GM23338 (cell line): ENCODE data around the gene PSMB10. TPM values are rescaled to one million over a fixed set of nuclear protein-coding genes. Genes with fewer than 3 reads are reported as not detected.

Experiments
- ATAC-seq: fragments of 200-7000 bp; cut with Tn5 transposase; 3 replicates; pipeline ENCODE4 v1.9.1; 2020
- DNase-seq: peaks from one replicate; pipeline ENCODE4 v3.0.0-alpha.2; 2015; ENCODE audit warnings: low spot score
- H2AFZ ChIP-seq: fragments of 200-600 bp; sonication (generic); 2 replicates; pipeline ENCODE4 v1.8.0; 2016; ENCODE audit warnings: antibody characterized with exemption, mild to moderate bottlenecking, moderate library complexity
- H3F3A ChIP-seq: fragments of 200-600 bp; sonication (generic); replicated peaks from 2 replicates; pipeline ENCODE4 v1.8.0; 2017; ENCODE audit warnings: antibody characterized with exemption, mixed run types, low read depth
- H3K27ac ChIP-seq: fragments of 200-600 bp; sonication (generic); 2 replicates; pipeline ENCODE4 v1.6.1; 2016; ENCODE audit warnings: low read depth
- H3K27me3 ChIP-seq: fragments of 200-600 bp; sonication (generic); 2 replicates; pipeline ENCODE4 v1.8.0; 2016; ENCODE audit warnings: mild to moderate bottlenecking, mixed run types, moderate library complexity; ENCODE audit not compliant: insufficient read depth
- H3K36me3 ChIP-seq: fragments of 200-600 bp; sonication (generic); 2 replicates; pipeline ENCODE4 v1.8.0; 2016; ENCODE audit warnings: mild to moderate bottlenecking; ENCODE audit not compliant: insufficient read depth
- H3K4me1 ChIP-seq: fragments of 200-600 bp; sonication (generic); 2 replicates; pipeline ENCODE4 v1.8.0; 2016; ENCODE audit warnings: mild to moderate bottlenecking, moderate library complexity; ENCODE audit not compliant: insufficient read depth
- H3K4me2 ChIP-seq: fragments of 200-600 bp; sonication (generic); 2 replicates; pipeline ENCODE4 v1.7.1; 2017; ENCODE audit warnings: mixed run types
- H3K4me3 ChIP-seq: fragments of 200-600 bp; sonication (generic); 2 replicates; pipeline ENCODE4 v1.6.1; 2016; ENCODE audit warnings: mixed run types
- H3K79me2 ChIP-seq: fragments of 200-600 bp; sonication (generic); replicated peaks from 2 replicates; pipeline ENCODE4 v1.8.0; 2017; ENCODE audit warnings: mild to moderate bottlenecking; ENCODE audit not compliant: insufficient read depth
- H3K9me2 ChIP-seq: fragments of 200-600 bp; sonication (generic); 2 replicates; pipeline ENCODE4 v1.8.0; 2017; ENCODE audit not compliant: insufficient read depth
- H4K20me1 ChIP-seq: fragments of 200-600 bp; sonication (generic); replicated peaks from 2 replicates; pipeline ENCODE4 v1.8.0; 2017; ENCODE audit warnings: mild to moderate bottlenecking; ENCODE audit not compliant: insufficient read depth
- H3K27ac Mint-ChIP-seq: 2 replicates; pipeline ENCODE4 v1.8.0; 2020; ENCODE audit warnings: inconsistent platforms, mild to moderate bottlenecking, moderate library complexity, mixed read lengths
- H3K27me3 Mint-ChIP-seq: 3 replicates; pipeline ENCODE4 v1.8.0; 2022; ENCODE audit warnings: low read depth, mild to moderate bottlenecking, moderate library complexity, mixed read lengths, inconsistent platforms; ENCODE audit not compliant: insufficient read depth, poor library complexity
- H3K36me3 Mint-ChIP-seq: 3 replicates; pipeline ENCODE4 v1.8.0; 2021; ENCODE audit warnings: low read depth, mild to moderate bottlenecking, inconsistent platforms, moderate library complexity, mixed read lengths
- H3K4me1 Mint-ChIP-seq: 3 replicates; pipeline ENCODE4 v1.8.0; 2020; ENCODE audit warnings: mild to moderate bottlenecking, inconsistent platforms, mixed read lengths
- H3K4me3 Mint-ChIP-seq: 3 replicates; pipeline ENCODE4 v1.8.0; 2021; ENCODE audit warnings: moderate library complexity, mild to moderate bottlenecking, inconsistent platforms, mixed read lengths
- H3K9me3 Mint-ChIP-seq: 3 replicates; pipeline ENCODE4 v1.8.0; 2020; ENCODE audit warnings: moderate library complexity, mild to moderate bottlenecking, inconsistent platforms, mixed read lengths
- CREB1 ChIP-seq: fragments of 250-450 bp; sonication (Bioruptor Pico); IDR thresholded peaks from 2 replicates; pipeline ENCODE4 v1.5.0; 2020; ENCODE audit warnings: low read depth, mild to moderate bottlenecking, moderate library complexity
- EZH2 ChIP-seq: fragments of 200-600 bp; sonication (generic); IDR thresholded peaks from one replicate; pipeline ENCODE4 v1.8.0; 2017; ENCODE audit warnings: antibody characterized with exemption, mild to moderate bottlenecking, low read depth; ENCODE audit not compliant: unreplicated experiment
- EZH2phosphoT487 ChIP-seq: fragments of 200-600 bp; sonication (generic); IDR thresholded peaks from one replicate; pipeline ENCODE4 v1.8.1; 2018; ENCODE audit warnings: antibody characterized with exemption; ENCODE audit not compliant: unreplicated experiment
- JUNB ChIP-seq: IDR thresholded peaks from one replicate; pipeline ENCODE4 v1.6.1; 2016; ENCODE audit warnings: antibody characterized with exemption; ENCODE audit not compliant: unreplicated experiment
- NANOG ChIP-seq: IDR thresholded peaks from 2 replicates; pipeline ENCODE4 v1.6.1; 2016; ENCODE audit warnings: antibody characterized with exemption, borderline replicate concordance
- POLR2AphosphoS5 ChIP-seq: IDR thresholded peaks from 2 replicates; pipeline ENCODE4 v1.6.1; 2016; ENCODE audit warnings: antibody characterized with exemption, low read depth
- STAT1 ChIP-seq: IDR thresholded peaks from one replicate; pipeline ENCODE4 v1.6.1; 2016; ENCODE audit warnings: antibody characterized with exemption; ENCODE audit not compliant: unreplicated experiment
- ZNF114 ChIP-seq: fragments of 250-450 bp; sonication (Bioruptor Pico); IDR thresholded peaks from 2 replicates; pipeline ENCODE4 v1.5.0; 2020; ENCODE audit warnings: mild to moderate bottlenecking, moderate library complexity
- ZNF331 ChIP-seq: fragments of 250-450 bp; sonication (Bioruptor Pico); IDR thresholded peaks from 2 replicates; pipeline ENCODE4 v1.5.0; 2020; ENCODE audit warnings: low read depth, mild to moderate bottlenecking, moderate library complexity
- polyA plus RNA-seq: library from polyadenylated mRNA; unstranded; fragments of >200 nt; fragmentation: Nextera tagmentation; extraction: Ambion mirVana; gene quantifications from 2 replicates; pipeline ENCODE4 v1.2.1, GENCODE V29; 2016
- total RNA-seq: library from RNA; depleted of rRNA; stranded (reverse); fragments of >200 nt; shearing (Covaris generic); gene quantifications from 2 replicates; pipeline ENCODE4 v1.2.3, GENCODE V29; 2014
- TF ChIP-seq, protein P1 (sequence below), 2 experiments: fragments of 200-600 bp in 1 of 2; sonication (generic) in 1 of 2; conservative IDR thresholded peaks; 2 replicates each; pipeline versions ENCODE4 v1.5.1 to v1.6.1; 2016 to 2017; ENCODE audit warnings: antibody characterized with exemption in 2 of 2, low read depth in 2 of 2, mild to moderate bottlenecking in 2 of 2, moderate library complexity in 1 of 2
- TF ChIP-seq, protein P2 (sequence below): IDR thresholded peaks from one replicate; pipeline ENCODE4 v1.6.1; 2018; ENCODE audit warnings: antibody characterized with exemption; ENCODE audit not compliant: unreplicated experiment
- TF ChIP-seq, protein P3 (sequence below): IDR thresholded peaks from 2 replicates; pipeline ENCODE4 v1.6.1; 2016; ENCODE audit warnings: antibody characterized with exemption
- TF ChIP-seq, protein P4 (sequence below): fragments of 250-450 bp; sonication (Bioruptor Pico); IDR thresholded peaks from 2 replicates; pipeline ENCODE4 v1.5.0; 2020; ENCODE audit warnings: mild to moderate bottlenecking, moderate library complexity

The PSMB10 gene
- total and polyA plus RNA-seq, 2 experiments from 2014 or later: 27.5 to 114 TPM

DNA sequence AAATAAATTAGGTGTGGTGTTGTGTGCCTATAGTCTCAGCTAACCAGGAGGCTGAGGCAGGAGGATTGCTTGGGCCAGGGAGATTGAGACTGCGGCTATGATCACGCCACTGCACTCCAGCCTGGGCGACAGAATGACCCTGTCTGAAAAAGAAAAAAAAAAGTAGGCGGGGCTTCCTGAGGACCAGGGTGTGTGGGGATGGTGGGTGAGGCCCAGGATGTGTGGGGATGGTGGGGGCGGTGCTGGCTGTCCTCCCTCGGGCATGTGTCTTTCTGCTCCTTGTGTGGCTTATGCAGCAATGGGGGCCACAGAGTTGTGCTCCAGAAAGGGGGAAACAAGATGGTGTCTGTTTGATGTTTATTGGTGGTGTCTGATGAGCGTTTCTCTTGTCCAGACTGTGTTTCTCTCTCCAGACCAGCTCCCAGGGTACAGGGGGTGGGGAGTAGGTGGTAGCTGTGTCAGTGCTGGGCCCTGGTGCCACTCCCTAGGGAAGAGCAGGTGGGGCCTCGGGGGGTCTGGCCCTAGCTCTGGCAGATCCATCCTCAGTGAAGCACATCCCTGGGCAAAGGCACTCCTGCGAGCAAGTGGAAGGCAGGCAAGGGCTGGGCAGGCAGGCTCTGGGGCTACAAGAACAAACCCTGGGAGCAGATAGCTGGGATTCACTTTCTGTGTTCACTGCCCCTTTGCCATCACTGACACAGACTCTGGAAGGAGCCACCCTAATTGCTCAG, 5.0 kb upstream of the PSMB10 start:
- Histone ChIP-seq H3K4me2 (no peak overlapping the region), H4K20me1 (peaks cover 14% of the 10 kb centered on the region), H3K27ac (no peak overlapping the region), H3K79me2 (no peaks in the 10 kb centered on the region; the same call in 1 of the 2 replicates), H3K36me3 (peaks cover 3% of the 10 kb centered on the region; the same call in 1 of the 2 replicates), H3K4me1 (no peaks in the 10 kb centered on the region), H3K4me3 (no peak overlapping the region), H2AFZ (no peak overlapping the region), H3K9me2 (no peaks in the 10 kb centered on the region), H3K27me3 (no peaks in the 10 kb centered on the region), H3F3A (peaks cover 14% of the 10 kb centered on the region)
- H3K4me1 Mint-ChIP-seq: peaks cover 12% of the 10 kb centered on the region
- peaks cover 16% of the 10 kb centered on the region for H3K27me3 Mint-ChIP-seq
- peaks cover 31% of the 10 kb centered on the region; the same call in 2 of the 3 replicates for H3K36me3 Mint-ChIP-seq
- no peak for DNase-seq
- peak; percentile 4 for ATAC-seq
- H3K9me3 Mint-ChIP-seq: 0 out of 3 replicates have a peak, but pooled peaks cover 3% of the 10 kb centered on the region
- H3K4me3 Mint-ChIP-seq: no peak overlapping the region
- TF ChIP-seq, protein P1, sequence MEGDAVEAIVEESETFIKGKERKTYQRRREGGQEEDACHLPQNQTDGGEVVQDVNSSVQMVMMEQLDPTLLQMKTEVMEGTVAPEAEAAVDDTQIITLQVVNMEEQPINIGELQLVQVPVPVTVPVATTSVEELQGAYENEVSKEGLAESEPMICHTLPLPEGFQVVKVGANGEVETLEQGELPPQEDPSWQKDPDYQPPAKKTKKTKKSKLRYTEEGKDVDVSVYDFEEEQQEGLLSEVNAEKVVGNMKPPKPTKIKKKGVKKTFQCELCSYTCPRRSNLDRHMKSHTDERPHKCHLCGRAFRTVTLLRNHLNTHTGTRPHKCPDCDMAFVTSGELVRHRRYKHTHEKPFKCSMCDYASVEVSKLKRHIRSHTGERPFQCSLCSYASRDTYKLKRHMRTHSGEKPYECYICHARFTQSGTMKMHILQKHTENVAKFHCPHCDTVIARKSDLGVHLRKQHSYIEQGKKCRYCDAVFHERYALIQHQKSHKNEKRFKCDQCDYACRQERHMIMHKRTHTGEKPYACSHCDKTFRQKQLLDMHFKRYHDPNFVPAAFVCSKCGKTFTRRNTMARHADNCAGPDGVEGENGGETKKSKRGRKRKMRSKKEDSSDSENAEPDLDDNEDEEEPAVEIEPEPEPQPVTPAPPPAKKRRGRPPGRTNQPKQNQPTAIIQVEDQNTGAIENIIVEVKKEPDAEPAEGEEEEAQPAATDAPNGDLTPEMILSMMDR (conservative IDR thresholded peaks at IDR 0.05; ENCODE audit: low read depth in 2 of 2): no peak
- TF ChIP-seq POLR2AphosphoS5 (no peak), STAT1 (no peak), JUNB (no peak), EZH2phosphoT487 (no peak), NANOG (no peak), EZH2 (no peak), ZNF331 (CRISPR knock-in tag) (no peak), ZNF114 (CRISPR knock-in tag) (no peak), CREB1 (CRISPR knock-in tag) (no peak)
- TF ChIP-seq, protein P2, sequence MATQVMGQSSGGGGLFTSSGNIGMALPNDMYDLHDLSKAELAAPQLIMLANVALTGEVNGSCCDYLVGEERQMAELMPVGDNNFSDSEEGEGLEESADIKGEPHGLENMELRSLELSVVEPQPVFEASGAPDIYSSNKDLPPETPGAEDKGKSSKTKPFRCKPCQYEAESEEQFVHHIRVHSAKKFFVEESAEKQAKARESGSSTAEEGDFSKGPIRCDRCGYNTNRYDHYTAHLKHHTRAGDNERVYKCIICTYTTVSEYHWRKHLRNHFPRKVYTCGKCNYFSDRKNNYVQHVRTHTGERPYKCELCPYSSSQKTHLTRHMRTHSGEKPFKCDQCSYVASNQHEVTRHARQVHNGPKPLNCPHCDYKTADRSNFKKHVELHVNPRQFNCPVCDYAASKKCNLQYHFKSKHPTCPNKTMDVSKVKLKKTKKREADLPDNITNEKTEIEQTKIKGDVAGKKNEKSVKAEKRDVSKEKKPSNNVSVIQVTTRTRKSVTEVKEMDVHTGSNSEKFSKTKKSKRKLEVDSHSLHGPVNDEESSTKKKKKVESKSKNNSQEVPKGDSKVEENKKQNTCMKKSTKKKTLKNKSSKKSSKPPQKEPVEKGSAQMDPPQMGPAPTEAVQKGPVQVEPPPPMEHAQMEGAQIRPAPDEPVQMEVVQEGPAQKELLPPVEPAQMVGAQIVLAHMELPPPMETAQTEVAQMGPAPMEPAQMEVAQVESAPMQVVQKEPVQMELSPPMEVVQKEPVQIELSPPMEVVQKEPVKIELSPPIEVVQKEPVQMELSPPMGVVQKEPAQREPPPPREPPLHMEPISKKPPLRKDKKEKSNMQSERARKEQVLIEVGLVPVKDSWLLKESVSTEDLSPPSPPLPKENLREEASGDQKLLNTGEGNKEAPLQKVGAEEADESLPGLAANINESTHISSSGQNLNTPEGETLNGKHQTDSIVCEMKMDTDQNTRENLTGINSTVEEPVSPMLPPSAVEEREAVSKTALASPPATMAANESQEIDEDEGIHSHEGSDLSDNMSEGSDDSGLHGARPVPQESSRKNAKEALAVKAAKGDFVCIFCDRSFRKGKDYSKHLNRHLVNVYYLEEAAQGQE: no peak
- TF ChIP-seq, protein P3, sequence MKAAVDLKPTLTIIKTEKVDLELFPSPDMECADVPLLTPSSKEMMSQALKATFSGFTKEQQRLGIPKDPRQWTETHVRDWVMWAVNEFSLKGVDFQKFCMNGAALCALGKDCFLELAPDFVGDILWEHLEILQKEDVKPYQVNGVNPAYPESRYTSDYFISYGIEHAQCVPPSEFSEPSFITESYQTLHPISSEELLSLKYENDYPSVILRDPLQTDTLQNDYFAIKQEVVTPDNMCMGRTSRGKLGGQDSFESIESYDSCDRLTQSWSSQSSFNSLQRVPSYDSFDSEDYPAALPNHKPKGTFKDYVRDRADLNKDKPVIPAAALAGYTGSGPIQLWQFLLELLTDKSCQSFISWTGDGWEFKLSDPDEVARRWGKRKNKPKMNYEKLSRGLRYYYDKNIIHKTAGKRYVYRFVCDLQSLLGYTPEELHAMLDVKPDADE: no peak
- TF ChIP-seq, protein P4, sequence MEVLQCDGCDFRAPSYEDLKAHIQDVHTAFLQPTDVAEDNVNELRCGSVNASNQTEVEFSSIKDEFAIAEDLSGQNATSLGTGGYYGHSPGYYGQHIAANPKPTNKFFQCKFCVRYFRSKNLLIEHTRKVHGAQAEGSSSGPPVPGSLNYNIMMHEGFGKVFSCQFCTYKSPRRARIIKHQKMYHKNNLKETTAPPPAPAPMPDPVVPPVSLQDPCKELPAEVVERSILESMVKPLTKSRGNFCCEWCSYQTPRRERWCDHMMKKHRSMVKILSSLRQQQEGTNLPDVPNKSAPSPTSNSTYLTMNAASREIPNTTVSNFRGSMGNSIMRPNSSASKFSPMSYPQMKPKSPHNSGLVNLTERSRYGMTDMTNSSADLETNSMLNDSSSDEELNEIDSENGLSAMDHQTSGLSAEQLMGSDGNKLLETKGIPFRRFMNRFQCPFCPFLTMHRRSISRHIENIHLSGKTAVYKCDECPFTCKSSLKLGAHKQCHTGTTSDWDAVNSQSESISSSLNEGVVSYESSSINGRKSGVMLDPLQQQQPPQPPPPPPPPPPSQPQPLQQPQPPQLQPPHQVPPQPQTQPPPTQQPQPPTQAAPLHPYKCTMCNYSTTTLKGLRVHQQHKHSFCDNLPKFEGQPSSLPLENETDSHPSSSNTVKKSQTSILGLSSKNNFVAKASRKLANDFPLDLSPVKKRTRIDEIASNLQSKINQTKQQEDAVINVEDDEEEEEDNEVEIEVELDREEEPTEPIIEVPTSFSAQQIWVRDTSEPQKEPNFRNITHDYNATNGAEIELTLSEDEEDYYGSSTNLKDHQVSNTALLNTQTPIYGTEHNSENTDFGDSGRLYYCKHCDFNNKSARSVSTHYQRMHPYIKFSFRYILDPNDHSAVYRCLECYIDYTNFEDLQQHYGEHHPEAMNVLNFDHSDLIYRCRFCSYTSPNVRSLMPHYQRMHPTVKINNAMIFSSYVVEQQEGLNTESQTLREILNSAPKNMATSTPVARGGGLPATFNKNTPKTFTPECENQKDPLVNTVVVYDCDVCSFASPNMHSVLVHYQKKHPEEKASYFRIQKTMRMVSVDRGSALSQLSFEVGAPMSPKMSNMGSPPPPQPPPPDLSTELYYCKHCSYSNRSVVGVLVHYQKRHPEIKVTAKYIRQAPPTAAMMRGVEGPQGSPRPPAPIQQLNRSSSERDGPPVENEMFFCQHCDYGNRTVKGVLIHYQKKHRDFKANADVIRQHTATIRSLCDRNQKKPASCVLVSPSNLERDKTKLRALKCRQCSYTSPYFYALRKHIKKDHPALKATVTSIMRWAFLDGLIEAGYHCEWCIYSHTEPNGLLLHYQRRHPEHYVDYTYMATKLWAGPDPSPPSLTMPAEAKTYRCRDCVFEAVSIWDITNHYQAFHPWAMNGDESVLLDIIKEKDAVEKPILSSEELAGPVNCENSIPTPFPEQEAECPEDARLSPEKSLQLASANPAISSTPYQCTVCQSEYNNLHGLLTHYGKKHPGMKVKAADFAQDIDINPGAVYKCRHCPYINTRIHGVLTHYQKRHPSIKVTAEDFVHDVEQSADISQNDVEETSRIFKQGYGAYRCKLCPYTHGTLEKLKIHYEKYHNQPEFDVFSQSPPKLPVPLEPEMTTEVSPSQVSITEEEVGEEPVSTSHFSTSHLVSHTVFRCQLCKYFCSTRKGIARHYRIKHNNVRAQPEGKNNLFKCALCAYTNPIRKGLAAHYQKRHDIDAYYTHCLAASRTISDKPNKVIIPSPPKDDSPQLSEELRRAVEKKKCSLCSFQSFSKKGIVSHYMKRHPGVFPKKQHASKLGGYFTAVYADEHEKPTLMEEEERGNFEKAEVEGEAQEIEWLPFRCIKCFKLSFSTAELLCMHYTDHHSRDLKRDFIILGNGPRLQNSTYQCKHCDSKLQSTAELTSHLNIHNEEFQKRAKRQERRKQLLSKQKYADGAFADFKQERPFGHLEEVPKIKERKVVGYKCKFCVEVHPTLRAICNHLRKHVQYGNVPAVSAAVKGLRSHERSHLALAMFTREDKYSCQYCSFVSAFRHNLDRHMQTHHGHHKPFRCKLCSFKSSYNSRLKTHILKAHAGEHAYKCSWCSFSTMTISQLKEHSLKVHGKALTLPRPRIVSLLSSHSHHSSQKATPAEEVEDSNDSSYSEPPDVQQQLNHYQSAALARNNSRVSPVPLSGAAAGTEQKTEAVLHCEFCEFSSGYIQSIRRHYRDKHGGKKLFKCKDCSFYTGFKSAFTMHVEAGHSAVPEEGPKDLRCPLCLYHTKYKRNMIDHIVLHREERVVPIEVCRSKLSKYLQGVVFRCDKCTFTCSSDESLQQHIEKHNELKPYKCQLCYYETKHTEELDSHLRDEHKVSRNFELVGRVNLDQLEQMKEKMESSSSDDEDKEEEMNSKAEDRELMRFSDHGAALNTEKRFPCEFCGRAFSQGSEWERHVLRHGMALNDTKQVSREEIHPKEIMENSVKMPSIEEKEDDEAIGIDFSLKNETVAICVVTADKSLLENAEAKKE: no peak
- no peak overlapping the region for H3K27ac Mint-ChIP-seq
